Measurements from ENCODE around the gene WWP2.

The WWP2 gene

GRCh38 chr16:69926241-69926640 lies 164.1 kb downstream of the WWP2 start:
- no peak for DNase-seq (ENCODE audit: low read depth in 2 of 2)

DNA sequence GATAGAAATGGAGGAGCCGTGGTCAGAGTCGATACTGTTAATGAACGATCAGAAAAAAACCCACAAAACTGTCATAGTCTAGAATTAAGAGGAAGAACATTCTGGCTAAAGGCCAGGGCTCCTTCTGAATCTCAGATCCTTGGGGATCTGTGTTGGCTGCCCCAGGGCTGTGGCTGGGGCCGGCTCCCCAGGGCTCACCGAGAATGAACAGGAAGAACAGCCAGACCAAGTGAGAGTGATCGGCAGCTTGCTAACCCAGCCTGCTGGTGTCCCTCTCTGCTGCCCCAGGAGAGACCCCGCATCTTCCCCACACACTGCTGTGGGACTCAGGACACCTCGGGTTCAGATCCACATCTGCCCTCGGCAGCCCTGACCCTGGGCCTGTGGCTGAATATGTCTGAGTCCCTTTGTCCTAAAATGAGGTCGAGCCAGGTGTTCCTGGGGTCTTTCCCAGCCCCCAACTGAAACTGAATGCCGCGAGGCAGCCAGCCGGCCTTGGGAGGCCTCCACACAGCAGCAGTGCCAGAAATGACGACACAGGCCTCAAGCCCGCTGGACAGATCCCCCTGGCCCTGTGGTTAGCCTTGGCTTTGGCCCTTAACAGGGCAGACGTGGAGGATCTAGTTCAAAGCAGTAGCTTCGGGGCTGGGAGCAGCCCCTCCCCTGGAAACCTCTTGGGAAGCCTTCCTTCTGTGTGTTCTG lies 165.1 kb downstream of the WWP2 start:
- DNase-seq (ENCODE audit: low read depth in 2 of 2), result no peak

- DNase-seq (ENCODE audit: low read depth in 2 of 2), result no peak
Observed at GRCh38 chr16:69928856-69929400, 166.8 kb downstream of the WWP2 start.

GRCh38 chr16:69929480-69929879 lies 167.3 kb downstream of the WWP2 start:
- DNase-seq (ENCODE audit: low read depth in 2 of 2), result no peak

DNA sequence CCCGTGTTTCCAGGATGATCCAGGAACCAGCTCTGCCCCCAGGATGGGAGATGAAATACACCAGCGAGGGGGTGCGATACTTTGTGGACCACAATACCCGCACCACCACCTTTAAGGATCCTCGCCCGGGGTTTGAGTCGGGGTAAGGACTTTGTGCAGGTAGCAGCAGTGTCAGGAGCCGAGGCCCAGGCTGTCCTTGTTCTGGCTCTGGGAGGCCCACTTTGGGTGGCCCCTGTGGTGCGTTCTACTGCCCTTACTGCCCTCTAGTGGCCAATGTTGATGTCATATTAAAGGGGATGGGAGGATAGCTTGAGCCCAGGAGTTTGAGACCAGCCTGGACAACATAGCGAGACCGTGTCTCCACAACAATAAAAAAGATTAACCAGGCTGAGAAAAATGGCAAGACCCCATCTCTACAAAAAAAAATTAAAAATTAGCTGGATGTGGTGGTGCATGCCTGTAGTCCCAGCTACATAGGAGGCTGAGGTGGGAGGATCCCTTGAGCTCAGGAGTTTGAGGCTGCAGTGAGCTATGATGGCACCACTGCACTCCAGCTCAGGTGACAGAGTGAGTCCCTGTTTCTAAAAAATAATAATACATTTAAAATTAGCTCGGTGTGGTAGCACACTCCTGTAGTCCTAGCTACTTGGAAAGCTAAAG lies 168.1 kb downstream of the WWP2 start:
- peak; percentile 10 to 14 for DNase-seq (ENCODE audit: low read depth in 2 of 2)

GRCh38 chr16:69931631-69932030 lies 169.5 kb downstream of the WWP2 start:
- no peak for DNase-seq (ENCODE audit: low read depth in 2 of 2)

GRCh38 chr16:69932228-69932627 lies 170.1 kb downstream of the WWP2 start:
- DNase-seq (ENCODE audit: low read depth in 2 of 2), result no peak

GRCh38 chr16:69932691-69933392 lies 170.7 kb downstream of the WWP2 start:
- no peak for DNase-seq (ENCODE audit: low read depth in 2 of 2)

DNA sequence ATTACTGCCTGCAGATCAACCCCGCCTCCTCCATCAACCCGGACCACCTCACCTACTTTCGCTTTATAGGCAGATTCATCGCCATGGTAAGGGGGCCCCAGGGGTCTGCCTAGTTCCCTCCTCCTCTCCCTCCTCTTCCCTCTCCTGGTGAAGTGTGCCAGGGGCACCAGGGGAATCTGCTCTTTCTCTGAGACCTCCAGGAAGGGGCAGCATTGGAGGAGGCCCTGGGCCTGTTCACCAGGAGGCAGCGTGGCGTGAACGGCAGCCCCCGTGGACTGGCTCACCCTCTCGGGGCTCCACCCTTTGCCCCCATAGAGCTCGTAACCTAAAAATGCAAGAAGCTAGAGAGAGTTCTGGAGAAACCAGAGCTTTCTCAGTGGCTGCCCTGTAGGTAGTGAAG lies 171.9 kb downstream of the WWP2 start:
- no peak for DNase-seq (ENCODE audit: low read depth in 2 of 2)

- no peak for DNase-seq (ENCODE audit: low read depth in 2 of 2)
Observed at GRCh38 chr16:69934751-69935150, 172.6 kb downstream of the WWP2 start.

- DNase-seq (ENCODE audit: low read depth in 2 of 2), result no peak
Observed at GRCh38 chr16:69935278-69935711, 173.2 kb downstream of the WWP2 start.

- DNase-seq (ENCODE audit: low read depth in 2 of 2), result no peak
Observed at GRCh38 chr16:69935740-69936139, 173.6 kb downstream of the WWP2 start.

DNA sequence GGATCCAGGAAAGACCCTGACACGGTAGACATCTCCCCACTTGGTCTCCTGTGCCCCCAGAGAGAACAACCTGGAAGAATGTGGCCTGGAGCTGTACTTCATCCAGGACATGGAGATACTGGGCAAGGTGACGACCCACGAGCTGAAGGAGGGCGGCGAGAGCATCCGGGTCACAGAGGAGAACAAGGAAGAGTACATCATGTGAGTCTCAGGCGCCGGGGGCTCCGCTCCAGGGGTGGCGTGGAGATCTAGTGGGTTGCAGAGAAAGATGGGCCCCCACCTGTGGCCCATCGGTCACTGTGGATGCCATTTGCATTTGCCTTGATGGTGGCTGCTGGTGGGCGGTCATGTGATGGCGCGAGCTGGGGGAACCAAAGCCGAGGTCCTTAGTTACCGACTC lies 174.1 kb downstream of the WWP2 start:
- DNase-seq (ENCODE audit: low read depth in 2 of 2), result no peak

- DNase-seq (ENCODE audit: low read depth in 2 of 2), result no peak
Observed at GRCh38 chr16:69936751-69937211, 174.6 kb downstream of the WWP2 start.

GRCh38 chr16:69937465-69937951 lies 175.4 kb downstream of the WWP2 start:
- no peak for DNase-seq (ENCODE audit: low read depth in 2 of 2)

GRCh38 chr16:69938981-69939820 lies 177.1 kb downstream of the WWP2 start:
- DNase-seq (ENCODE audit: low read depth in 2 of 2), result no peak

DNA sequence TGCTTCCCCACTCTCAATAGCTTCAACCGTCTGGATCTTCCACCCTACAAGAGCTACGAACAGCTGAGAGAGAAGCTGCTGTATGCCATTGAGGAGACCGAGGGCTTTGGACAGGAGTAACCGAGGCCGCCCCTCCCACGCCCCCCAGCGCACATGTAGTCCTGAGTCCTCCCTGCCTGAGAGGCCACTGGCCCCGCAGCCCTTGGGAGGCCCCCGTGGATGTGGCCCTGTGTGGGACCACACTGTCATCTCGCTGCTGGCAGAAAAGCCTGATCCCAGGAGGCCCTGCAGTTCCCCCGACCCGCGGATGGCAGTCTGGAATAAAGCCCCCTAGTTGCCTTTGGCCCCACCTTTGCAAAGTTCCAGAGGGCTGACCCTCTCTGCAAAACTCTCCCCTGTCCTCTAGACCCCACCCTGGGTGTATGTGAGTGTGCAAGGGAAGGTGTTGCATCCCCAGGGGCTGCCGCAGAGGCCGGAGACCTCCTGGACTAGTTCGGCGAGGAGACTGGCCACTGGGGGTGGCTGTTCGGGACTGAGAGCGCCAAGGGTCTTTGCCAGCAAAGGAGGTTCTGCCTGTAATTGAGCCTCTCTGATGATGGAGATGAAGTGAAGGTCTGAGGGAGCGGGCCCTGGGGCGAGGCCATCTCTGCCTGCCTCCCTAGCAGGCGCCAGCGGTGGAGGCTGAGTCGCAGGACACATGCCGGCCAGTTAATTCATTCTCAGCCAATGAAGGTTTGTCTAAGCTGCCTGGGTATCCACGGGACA lies 177.9 kb downstream of the WWP2 start:
- DNase-seq (ENCODE audit: low read depth in 2 of 2), result no peak

DNA sequence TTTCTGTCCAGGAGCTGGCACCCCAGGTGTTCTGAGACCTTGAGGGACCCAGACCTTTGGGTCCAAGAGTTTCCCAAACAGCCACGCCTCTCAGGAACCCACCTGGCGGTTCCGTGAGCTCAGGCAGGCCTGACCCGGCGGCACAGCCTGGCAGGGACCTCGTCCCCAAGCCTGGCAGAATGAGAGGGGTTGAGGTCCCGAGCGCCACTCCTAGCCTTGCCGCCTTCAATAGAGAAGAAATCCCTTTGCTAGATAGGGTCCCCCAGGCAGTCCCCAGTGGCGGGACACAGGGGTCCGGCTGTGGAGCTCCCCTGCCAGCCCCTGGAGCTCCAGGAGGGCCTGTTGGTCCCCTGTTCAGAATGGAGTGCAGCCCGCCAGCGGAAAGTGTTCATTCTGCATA lies 178.5 kb downstream of the WWP2 start:
- no peak for DNase-seq (ENCODE audit: low read depth in 2 of 2)

DNA sequence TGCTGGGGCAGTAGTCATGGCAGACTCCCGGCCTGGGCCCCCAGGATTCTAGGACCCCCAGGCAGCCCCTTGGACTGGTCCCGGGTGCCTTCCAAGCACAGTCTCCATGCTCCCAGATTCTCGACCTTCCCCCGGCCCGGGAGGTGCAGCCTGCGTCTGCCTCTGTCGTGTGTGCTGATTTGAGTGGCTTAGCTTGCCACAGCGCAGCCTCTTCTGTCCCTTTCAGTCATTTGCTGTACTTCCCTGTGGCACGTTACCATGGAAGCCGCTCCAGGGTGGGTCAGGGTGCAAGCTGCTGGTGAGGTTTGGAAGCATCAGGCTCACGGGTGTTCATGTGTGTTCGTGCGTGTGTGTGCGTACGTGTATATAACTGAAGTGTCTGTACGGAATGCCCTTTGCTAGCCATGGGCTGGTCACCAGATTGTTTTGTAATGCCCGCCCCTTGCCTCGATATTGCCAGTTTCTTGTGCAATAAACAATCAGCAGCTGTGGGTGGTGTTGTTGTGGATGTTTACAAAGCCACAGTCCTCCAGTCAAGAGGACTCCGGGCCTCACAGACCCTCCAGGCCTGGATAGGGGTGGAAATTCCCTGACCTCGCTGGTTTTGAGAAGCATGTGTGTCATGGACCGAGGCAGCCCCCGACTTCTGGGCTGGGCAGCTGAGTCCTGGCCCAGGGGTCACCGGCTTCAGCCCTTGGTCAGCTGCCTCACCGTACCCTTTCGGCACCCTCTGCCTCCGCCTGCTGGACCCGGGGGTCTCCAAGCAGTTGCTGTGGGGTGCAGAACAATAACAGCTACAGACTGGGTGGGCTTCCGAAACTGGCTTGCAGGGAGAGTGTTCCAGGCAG lies 179.3 kb downstream of the WWP2 start:
- DNase-seq (ENCODE audit: low read depth in 2 of 2), result no peak

GRCh38 chr16:69942099-69942491 lies 180.0 kb downstream of the WWP2 start:
- no peak for DNase-seq (ENCODE audit: low read depth in 2 of 2)
